ENCODE measurements around the gene RTKN. TPM values are rescaled to one million over a fixed set of nuclear protein-coding genes. Genes with fewer than 3 reads are reported as not detected.
A peak's percentile ranks its signal among the peaks of the same experiment; 100 is the strongest.

Gene RTKN
- total RNA-seq, 1 experiment from 2014 or later: 83.1 TPM

- Histone ChIP-seq H3K4me3 (ENCODE audit: low read depth in 2 of 2, low read length in 2 of 2) (no peak within 1 kb of the TSS), H3K9me3 (ENCODE audit: control insufficient read depth, insufficient read depth, low read depth, low read length) (no peaks in the 10 kb centered on the region), H3K36me3 (ENCODE audit: control insufficient read depth, insufficient read depth, low read length) (peaks cover 4% of the 10 kb centered on the region; the same call in 1 of the 2 replicates), H3K27me3 (ENCODE audit: control insufficient read depth, insufficient read depth, low read length) (no peaks in the 10 kb centered on the region), H3K4me1 (ENCODE audit: control insufficient read depth, insufficient read depth, low read length) (peaks cover 6% of the 10 kb centered on the region; the same call in 1 of the 2 replicates), H3K27ac (ENCODE audit: low read length) (no peak within 1 kb of the TSS)
- ChIA-PET CTCF (no interaction called here), POLR2A (interaction anchor here (0.5 kb wide), 1 partner anchor 40 kb away, joined by 8 read pairs; no protein-coding TSS in a partner anchor)
- ATAC-seq (peak; percentile 81), DNase-seq (ENCODE audit: low read depth, low spot score) (no peak)
- intact Hi-C loops (cut with micrococcal nuclease; ENCODE audit: unreplicated experiment) (no loop called here), in situ Hi-C loops (cut with HindIII; ENCODE audit: low pct_unique_long_range_greater_than_20kb, low sequenced_read_pairs) (no loop called here)
- no peak for TF ChIP-seq POLR2AphosphoS5 (IDR thresholded peaks at IDR 0.05; ENCODE audit: low read depth, low read length)
- TF ChIP-seq CTCF (IDR thresholded peaks at IDR 0.05): no peak
- TF ChIP-seq TCF7L2 (IDR thresholded peaks at IDR 0.05; ENCODE audit: low read depth, low read length): peak; percentile 46; the same call in 1 of the 2 replicates
- no peak for TF ChIP-seq SIN3A (IDR thresholded peaks at IDR 0.05; ENCODE audit: borderline replicate concordance, insufficient read depth, low read depth, low read length)
- no peak for TF ChIP-seq REST (IDR thresholded peaks at IDR 0.05; ENCODE audit: insufficient read depth in 1 of 2, low read depth in 2 of 2, low read length in 1 of 2)
- BruUV-seq (replicated peaks): no TSS peak
Measured at GRCh38 chr2:74379851-74380789, 61.6 kb downstream of the RTKN start, which contains the start of gene DCTN1. TSS of gene DCTN1 (minus strand) at chr2:74380311. CDS start at chr2:74380037, 274 bp downstream.

GRCh38 chr2:74378007-74378406, 63.7 kb downstream of the RTKN start:
- Histone ChIP-seq H3K36me3 (ENCODE audit: control insufficient read depth, insufficient read depth, low read length) (peaks cover 2% of the 10 kb centered on the region; the same call in 1 of the 2 replicates), H3K9me3 (ENCODE audit: control insufficient read depth, insufficient read depth, low read depth, low read length) (no peaks in the 10 kb centered on the region), H3K4me1 (ENCODE audit: control insufficient read depth, insufficient read depth, low read length) (peaks cover 6% of the 10 kb centered on the region; the same call in 1 of the 2 replicates), H3K27me3 (ENCODE audit: control insufficient read depth, insufficient read depth, low read length) (no peaks in the 10 kb centered on the region), H3K27ac (ENCODE audit: low read length) (no peak overlapping the region), H3K4me3 (ENCODE audit: low read depth in 2 of 2, low read length in 2 of 2) (no peak overlapping the region)
- ChIA-PET POLR2A (no interaction called here), CTCF (no interaction called here)
- DNase-seq (ENCODE audit: low read depth, low spot score) (no peak), ATAC-seq (no peak)
- no TSS peak for BruUV-seq (replicated peaks)
- no peak for TF ChIP-seq CTCF (IDR thresholded peaks at IDR 0.05)
- TF ChIP-seq REST (IDR thresholded peaks at IDR 0.05; ENCODE audit: insufficient read depth in 1 of 2, low read depth in 2 of 2, low read length in 1 of 2): no peak
- intact Hi-C loops (cut with micrococcal nuclease; ENCODE audit: unreplicated experiment): no loop called here
- in situ Hi-C loops (cut with HindIII; ENCODE audit: low pct_unique_long_range_greater_than_20kb, low sequenced_read_pairs): no loop called here

Data from Panc1 (cell line).